Activated CD4-positive, alpha-beta T cell treated with anti-CD3 and anti-CD28 coated beads, Interleukin-10, Interleukin-2, amounts not matched to agents 100 ng/mL and 50 ng/mL, durations not matched to agents 16 hours and 8 hours (primary cell): ENCODE data around the gene RNF183.
"Not testable (repeated sequence)": the region's sequence is repeated elsewhere in the genome, so short reads cannot be mapped to it uniquely, and the experiment has no call there.

ENCODE experiments used
- DNase-seq: peaks from one replicate; pipeline ENCODE4 v3.0.0-alpha.2; 2020

The RNF183 gene

GRCh38 chr9:113315231-113315630 lies 12.1 kb upstream of the RNF183 start:
- no peak for DNase-seq

GRCh38 chr9:113313261-113313660 lies 10.1 kb upstream of the RNF183 start:
- no peak for DNase-seq

DNA sequence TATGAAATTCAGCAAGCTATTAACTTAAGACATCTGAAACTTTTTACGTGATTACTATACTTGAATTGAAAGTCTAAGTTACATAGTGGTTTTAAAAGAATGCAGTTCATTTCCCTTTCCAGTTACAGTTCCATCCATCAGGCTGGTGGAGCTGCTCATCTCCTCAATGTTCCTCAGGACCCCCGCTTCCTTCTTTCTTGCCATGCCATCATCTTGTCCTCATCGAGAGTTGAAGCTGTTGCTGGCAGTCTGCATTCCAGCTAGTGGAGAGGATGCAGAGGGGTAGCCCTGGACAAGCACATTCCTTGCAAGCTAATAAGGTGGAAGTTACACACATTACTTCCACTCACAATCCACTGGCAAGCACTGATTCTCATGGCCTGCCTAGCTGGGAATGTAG lies 8.8 kb upstream of the RNF183 start:
- no peak for DNase-seq

DNA sequence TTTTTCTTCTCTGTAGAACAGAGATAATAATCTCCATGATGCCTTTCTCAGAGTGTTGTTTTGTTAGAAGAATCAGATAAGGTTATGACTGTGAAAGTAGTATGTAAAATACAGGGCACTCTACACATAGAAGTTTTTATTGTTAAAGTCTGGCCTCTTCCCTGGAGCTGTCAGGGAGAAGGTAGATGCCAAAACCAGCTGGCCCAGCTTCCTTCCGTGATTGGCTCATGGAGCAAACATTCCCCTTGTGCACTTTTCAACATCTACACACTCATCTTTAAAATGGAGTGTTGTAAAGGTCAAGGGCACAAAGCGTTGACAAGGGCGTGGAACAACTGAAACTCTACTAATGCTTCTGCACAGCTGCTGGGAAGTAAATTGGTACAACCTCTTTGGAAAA lies 7.4 kb upstream of the RNF183 start:
- DNase-seq: no peak

DNA sequence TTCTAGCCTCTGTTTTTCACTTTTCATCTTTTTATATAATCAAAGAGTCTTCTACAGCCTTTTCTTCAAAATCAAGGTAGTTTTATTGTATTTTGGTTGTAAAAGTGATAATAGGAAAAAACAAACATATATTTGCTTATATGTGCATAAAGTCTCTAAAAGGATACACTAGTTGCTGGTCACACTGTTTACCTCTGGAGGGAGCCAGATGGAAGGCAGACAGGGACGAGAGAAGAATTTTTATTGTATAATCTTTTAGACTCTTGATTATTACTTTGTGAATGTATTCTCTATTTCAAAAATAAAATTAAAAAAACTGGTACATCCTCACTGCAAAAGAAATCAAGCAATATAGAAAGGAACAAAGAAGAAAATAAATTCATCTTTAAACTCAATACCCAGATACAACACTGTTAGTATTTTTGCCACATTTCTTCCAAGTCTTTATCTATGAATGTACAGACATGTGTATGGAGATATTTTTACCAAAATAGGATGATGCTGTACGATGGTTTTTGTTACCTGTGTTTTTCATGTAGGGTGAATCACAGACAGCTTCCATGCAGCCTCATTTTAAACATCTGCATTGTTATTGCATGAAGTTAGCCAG lies 6.1 kb upstream of the RNF183 start:
- DNase-seq: peak; percentile 54

GRCh38 chr9:113307396-113307975 lies 4.3 kb upstream of the RNF183 start:
- no peak for DNase-seq

DNA sequence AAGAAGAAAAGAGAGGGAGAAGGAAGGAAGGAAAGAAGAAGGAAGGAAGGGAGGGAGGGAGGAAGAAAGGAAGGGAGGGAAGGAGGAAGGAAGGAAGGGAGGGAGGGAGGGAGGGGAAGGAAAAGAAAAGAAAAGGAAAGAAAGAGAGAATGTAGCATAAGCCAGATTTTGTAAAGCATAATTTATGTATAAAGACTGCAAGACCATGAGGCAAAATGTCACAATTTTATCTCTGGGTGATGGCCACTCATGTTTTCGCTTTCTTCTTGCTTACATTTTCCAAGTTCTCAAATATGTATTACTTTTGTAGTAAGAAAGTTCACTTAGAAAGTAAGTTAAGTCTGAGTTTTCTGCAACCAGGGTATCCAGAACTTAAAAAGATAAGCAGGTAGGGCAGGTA lies 3.4 kb upstream of the RNF183 start:
- DNase-seq: no peak

- DNase-seq: no peak
Observed at GRCh38 chr9:113301548-113301947, 1.6 kb downstream of the RNF183 start.

DNA sequence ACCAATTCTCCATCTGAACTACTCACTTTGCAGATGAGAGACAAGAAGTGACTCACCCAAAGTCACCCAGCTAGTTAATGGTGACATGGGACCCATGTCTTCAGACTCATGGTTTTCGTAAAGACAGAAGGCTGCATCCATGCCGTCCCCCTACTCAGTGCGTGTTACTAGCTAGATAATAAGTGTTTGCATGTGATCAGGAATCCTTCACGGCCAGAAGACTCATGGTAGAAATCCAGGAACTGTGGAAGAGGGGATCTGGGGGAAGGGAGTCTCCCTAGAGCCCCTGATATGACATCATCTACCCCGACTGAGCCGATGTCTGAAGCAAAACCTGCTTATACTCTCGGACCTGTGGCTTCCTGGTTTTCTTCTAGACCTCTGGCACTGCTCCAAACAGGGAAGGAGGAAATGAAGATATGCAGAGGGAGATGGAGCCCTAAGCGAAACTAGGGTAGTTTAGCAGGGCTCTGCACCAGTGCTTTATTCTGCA lies 3.3 kb downstream of the RNF183 start:
- DNase-seq: no peak

- no peak for DNase-seq
Observed at GRCh38 chr9:113298924-113299770, 4.0 kb downstream of the RNF183 start.

GRCh38 chr9:113298311-113298710 lies 4.9 kb downstream of the RNF183 start:
- no peak for DNase-seq

DNA sequence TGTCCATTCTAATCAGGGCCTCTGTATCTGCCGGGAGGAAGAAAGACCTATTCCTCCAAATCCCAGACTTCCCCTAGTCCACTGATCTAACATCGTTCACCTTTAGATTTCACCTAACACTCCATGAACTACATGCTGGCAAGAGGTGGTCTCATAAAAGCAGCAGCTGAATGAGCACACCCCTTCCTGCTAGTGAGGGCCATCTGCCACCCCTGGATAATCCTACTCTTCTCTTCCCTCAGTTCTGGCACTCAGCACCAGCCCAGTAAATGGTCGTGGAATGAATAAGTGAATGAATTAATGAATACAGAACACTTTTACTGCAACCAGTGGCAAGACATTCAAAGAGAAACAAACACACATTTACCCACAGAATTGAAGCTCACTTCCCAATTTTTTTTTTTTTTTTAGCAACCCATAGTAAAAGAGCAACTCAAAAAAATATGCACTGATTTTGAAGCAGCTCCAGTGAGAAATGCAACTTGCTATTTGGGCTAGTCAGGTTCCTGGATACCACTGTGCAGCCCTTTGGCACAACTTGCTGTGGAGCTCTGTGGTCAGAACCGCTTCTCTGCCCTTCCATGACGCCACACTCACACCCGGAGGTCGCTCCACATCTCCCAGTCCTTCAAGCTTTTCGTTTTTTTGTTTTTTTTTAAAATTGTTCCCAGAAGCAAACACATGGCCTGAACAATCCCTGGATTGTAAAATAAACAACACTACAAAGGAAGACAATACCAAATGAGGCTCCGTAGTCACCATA lies 6.2 kb downstream of the RNF183 start:
- no peak for DNase-seq

DNA sequence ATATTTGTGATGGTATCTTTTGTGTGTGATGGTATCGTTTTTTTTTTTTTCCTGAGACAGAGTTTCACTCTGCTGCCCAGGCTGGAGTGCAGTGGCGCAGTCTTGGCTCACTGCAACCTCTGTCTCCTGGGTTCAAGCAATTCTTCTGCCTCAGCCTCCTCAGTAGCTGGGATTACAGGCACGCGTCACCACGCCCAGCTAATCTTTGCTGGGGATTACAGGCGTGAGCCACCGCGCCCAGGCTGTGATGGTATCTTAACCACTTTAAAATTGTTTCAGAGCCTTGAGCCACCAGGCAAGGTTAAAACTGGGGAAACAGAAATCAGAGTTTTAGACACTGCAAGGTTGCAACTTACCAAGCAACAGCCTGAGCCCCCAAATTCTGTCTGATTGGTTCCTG lies 6.9 kb downstream of the RNF183 start:
- not testable (repeated sequence) for DNase-seq

GRCh38 chr9:113293285-113293878 lies 9.8 kb downstream of the RNF183 start:
- DNase-seq: peak; percentile 33

GRCh38 chr9:113290052-113290607 lies 13.0 kb downstream of the RNF183 start:
- DNase-seq: no peak

GRCh38 chr9:113289091-113289490 lies 14.1 kb downstream of the RNF183 start:
- DNase-seq: no peak

GRCh38 chr9:113281356-113281755 lies 21.8 kb downstream of the RNF183 start:
- no peak for DNase-seq

GRCh38 chr9:113278840-113279239 lies 24.3 kb downstream of the RNF183 start:
- DNase-seq: no peak

GRCh38 chr9:113275157-113276131 lies 27.7 kb downstream of the RNF183 start, which contains the start of the genes CDC26 and PRPF4:
TSS of gene CDC26 (minus strand) at chr9:113275572. CDS start at chr9:113272507, 3,065 bp downstream.
TSS of gene PRPF4 (plus strand) at chr9:113275658. CDS start at chr9:113275744, 86 bp downstream.
- peak; percentile 98 for DNase-seq

DNA sequence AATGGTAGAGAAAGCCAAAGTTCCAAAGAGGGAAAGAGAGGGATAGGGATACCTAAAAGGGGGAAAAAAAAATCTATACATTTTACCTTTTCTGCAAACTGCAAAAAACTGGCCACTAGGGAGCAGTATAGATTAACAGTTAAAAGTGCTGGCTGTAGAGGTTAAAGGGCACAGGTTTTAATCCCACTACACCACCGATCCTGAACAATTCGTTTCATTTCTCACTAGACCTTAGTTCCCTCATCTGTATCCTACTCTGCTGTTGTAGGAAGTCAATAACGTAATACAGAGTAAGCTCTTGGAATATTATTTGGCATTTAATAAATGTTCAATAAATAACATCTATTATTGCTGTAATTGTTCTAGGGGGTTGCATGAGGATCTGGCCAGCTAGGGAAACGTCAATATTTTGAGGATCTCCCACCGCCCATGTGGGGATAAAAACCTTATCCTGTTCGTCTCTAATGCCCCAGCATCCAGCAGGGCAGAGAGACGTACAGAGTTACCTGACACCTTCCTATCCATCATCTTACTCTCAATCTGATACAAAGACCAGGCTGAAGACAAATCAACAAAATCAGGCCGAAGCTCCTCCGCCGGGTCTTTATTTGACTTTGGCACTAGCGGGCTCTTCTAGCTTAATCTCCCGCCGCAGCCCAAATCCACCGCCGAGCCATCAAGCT lies 28.6 kb downstream of the RNF183 start:
- peak; percentile 77 for DNase-seq
